DND-41 (cell line): ENCODE measurements around the gene PIK3CD.

ENCODE experiments used
- ATAC-seq: fragments of 200-7000 bp; cut with Tn5 transposase; 3 replicates; pipeline ENCODE4 v1.9.1; 2021; ENCODE audit warnings: low read depth; ENCODE audit not compliant: insufficient read depth
- DNase-seq: peaks from one replicate; pipeline ENCODE4 v3.0.0-alpha.2; 2020
- H2AFZ ChIP-seq: 2 replicates; pipeline ENCODE4 v1.6.0; 2012; ENCODE audit warnings: low read depth, low read length
- H3K27ac ChIP-seq: 2 replicates; pipeline ENCODE4 v1.5.1; 2012; ENCODE audit warnings: low read length, inconsistent platforms
- H3K27me3 ChIP-seq: fragments of 200-600 bp; sonication (generic); 2 replicates; pipeline ENCODE4 v1.6.0; 2012; ENCODE audit warnings: low read length, mild to moderate bottlenecking, inconsistent platforms; ENCODE audit not compliant: insufficient read depth, poor library complexity
- H3K36me3 ChIP-seq: 2 replicates; pipeline ENCODE4 v1.5.1; 2012; ENCODE audit warnings: low read length, inconsistent platforms; ENCODE audit not compliant: insufficient read depth
- H3K4me1 ChIP-seq: 2 replicates; pipeline ENCODE4 v1.5.1; 2012; ENCODE audit warnings: mild to moderate bottlenecking, low read length; ENCODE audit not compliant: insufficient read depth
- H3K4me2 ChIP-seq: 2 replicates; pipeline ENCODE4 v1.6.0; 2012; ENCODE audit warnings: mild to moderate bottlenecking, moderate library complexity, low read length, inconsistent platforms; ENCODE audit not compliant: insufficient read depth
- H3K4me3 ChIP-seq, 2 experiments: fragments of 200-600 bp in 1 of 2; shearing (Covaris generic) in 1 of 2; 2 replicates each; pipeline ENCODE4 v1.5.1; 2012 to 2016; ENCODE audit warnings: inconsistent platforms in 2 of 2, low read length in 2 of 2, mild to moderate bottlenecking in 2 of 2, low read depth in 1 of 2, moderate library complexity in 1 of 2
- H3K79me2 ChIP-seq: 2 replicates; pipeline ENCODE4 v1.6.0; 2012; ENCODE audit warnings: low read length, inconsistent platforms; ENCODE audit not compliant: insufficient read depth
- H3K9ac ChIP-seq: 2 replicates; pipeline ENCODE4 v1.6.0; 2012; ENCODE audit warnings: low read depth, mild to moderate bottlenecking, inconsistent platforms, low read length, moderate library complexity
- H3K9me3 ChIP-seq: 2 replicates; pipeline ENCODE4 v1.5.1; 2012; ENCODE audit warnings: low read length, moderate library complexity, mild to moderate bottlenecking, inconsistent platforms; ENCODE audit not compliant: insufficient read depth, severe bottlenecking
- H4K20me1 ChIP-seq: 2 replicates; pipeline ENCODE4 v1.6.0; 2012; ENCODE audit warnings: low read length; ENCODE audit not compliant: insufficient read depth
- CTCF ChIP-seq: IDR thresholded peaks from 2 replicates; pipeline ENCODE4 v1.5.1; 2012; ENCODE audit warnings: borderline replicate concordance, low read length, moderate library complexity, mild to moderate bottlenecking; ENCODE audit not compliant: poor library complexity, severe bottlenecking; ENCODE audit errors: extremely low read depth
- EZH2 ChIP-seq: IDR thresholded peaks from 3 replicates; pipeline ENCODE4 v1.6.1; 2012; ENCODE audit warnings: borderline replicate concordance, low read depth, mild to moderate bottlenecking, moderate library complexity, low read length, inconsistent platforms; ENCODE audit not compliant: severe bottlenecking

PIK3CD gene

GRCh38 chr1:9731561-9731960 is 80.0 kb downstream of the PIK3CD start:
- Histone ChIP-seq H3K4me1 (peaks cover 12% of the 10 kb centered on the region), H4K20me1 (peaks cover 12% of the 10 kb centered on the region), H3K27me3 (no peaks in the 10 kb centered on the region), H3K4me3 (no peak overlapping the region), H3K9ac (no peak overlapping the region), H3K36me3 (peaks cover 99% of the 10 kb centered on the region), H3K27ac (no peak overlapping the region), H3K9me3 (no peaks in the 10 kb centered on the region), H2AFZ (no peak overlapping the region), H3K79me2 (peaks cover 4% of the 10 kb centered on the region), H3K4me2 (no peak overlapping the region)
- no peak for TF ChIP-seq CTCF
- no peak for TF ChIP-seq EZH2
- DNase-seq (no peak), ATAC-seq (no peak)

GRCh38 chr1:9732123-9732971 is 80.8 kb downstream of the PIK3CD start:
- Histone ChIP-seq H3K9me3 (no peaks in the 10 kb centered on the region), H2AFZ (no peak overlapping the region), H3K27ac (peak overlapping the region; percentile 46; the same call in 1 of the 2 replicates), H3K4me3 (no peak overlapping the region), H3K4me2 (no peak overlapping the region), H3K36me3 (peaks cover 99% of the 10 kb centered on the region), H4K20me1 (peaks cover 12% of the 10 kb centered on the region), H3K79me2 (peaks cover 4% of the 10 kb centered on the region), H3K4me1 (peaks cover 16% of the 10 kb centered on the region), H3K9ac (no peak overlapping the region), H3K27me3 (no peaks in the 10 kb centered on the region)
- TF ChIP-seq CTCF (no peak), EZH2 (no peak)
- ATAC-seq (peak; percentile 35), DNase-seq (no peak)

- Histone ChIP-seq H3K4me1 (peaks cover 25% of the 10 kb centered on the region), H3K9ac (no peak overlapping the region), H3K9me3 (no peaks in the 10 kb centered on the region), H3K27me3 (no peaks in the 10 kb centered on the region), H2AFZ (no peak overlapping the region), H3K27ac (peak overlapping the region; percentile 46), H3K4me2 (no peak overlapping the region), H3K36me3 (peaks cover 99% of the 10 kb centered on the region), H4K20me1 (peaks cover 12% of the 10 kb centered on the region), H3K4me3 (no peak overlapping the region), H3K79me2 (peaks cover 4% of the 10 kb centered on the region)
- ATAC-seq (no peak; the same call in 2 of the 3 replicates), DNase-seq (no peak)
- TF ChIP-seq CTCF (no peak), EZH2 (no peak)
These were observed 81.7 kb downstream of the PIK3CD start for GRCh38 chr1:9733160-9733789.
